CD14-positive monocyte (primary cell): ENCODE measurements around the gene ZWILCH. TPM values are rescaled to one million over a fixed set of nuclear protein-coding genes. Genes with fewer than 3 reads are reported as not detected.

Experiments used
- DNase-seq, 3 donors: peaks; one replicate each; pipeline ENCODE4 v3.0.0-alpha.2; 2011 to 2022
- H2AFZ ChIP-seq: 2 replicates; pipeline ENCODE4 v1.6.0; 2012; ENCODE audit warnings: mild to moderate bottlenecking, low read depth, low read length, inconsistent platforms; ENCODE audit not compliant: insufficient read depth, poor library complexity, severe bottlenecking
- H3K27ac ChIP-seq, 2 donors: 1 replicate in 1 of 2; 2 replicates in 1 of 2; pipeline ENCODE4 v1.5.1; 2012 to 2013; ENCODE audit warnings: low read length in 2 of 2, control low read depth in 1 of 2, inconsistent platforms in 1 of 2, low read depth in 1 of 2, mild to moderate bottlenecking in 1 of 2
- H3K27me3 ChIP-seq, 2 donors: one replicate each; pipeline versions ENCODE4 v1.6.0 to v1.6.1; 2011 to 2013; ENCODE audit warnings: low read length in 2 of 2; ENCODE audit not compliant: control insufficient read depth in 2 of 2, insufficient read depth in 2 of 2
- H3K36me3 ChIP-seq, 2 donors: replicated peaks in 1 of 2; 1 replicate in 1 of 2; 2 replicates in 1 of 2; pipeline versions ENCODE4 v1.5.1 to v1.6.1; 2012 to 2013; ENCODE audit warnings: low read length in 2 of 2, control low read depth in 1 of 2, inconsistent platforms in 1 of 2, mild to moderate bottlenecking in 1 of 2; ENCODE audit not compliant: insufficient read depth in 2 of 2, control insufficient read depth in 1 of 2
- H3K4me1 ChIP-seq, 2 donors: 1 replicate in 1 of 2; 2 replicates in 1 of 2; pipeline versions ENCODE4 v1.5.1 to v1.6.1; 2012 to 2013; ENCODE audit warnings: low read length in 2 of 2, control low read depth in 1 of 2, inconsistent platforms in 1 of 2, mild to moderate bottlenecking in 1 of 2, moderate library complexity in 1 of 2; ENCODE audit not compliant: insufficient read depth in 2 of 2, control insufficient read depth in 1 of 2
- H3K4me2 ChIP-seq: replicated peaks from 2 replicates; pipeline ENCODE3; 2012; ENCODE audit warnings: low read length, moderate library complexity, mild to moderate bottlenecking; ENCODE audit not compliant: poor library complexity, severe bottlenecking; ENCODE audit errors: extremely low read depth
- H3K4me3 ChIP-seq, 3 experiments: fragments of 200-600 bp in 1 of 3; sonication (generic) in 1 of 3; replicated peaks in 1 of 3; 1 replicate in 2 of 3; 2 replicates in 1 of 3; pipeline ENCODE4 v1.5.1; 2011 to 2013; ENCODE audit warnings: low read length in 3 of 3, mild to moderate bottlenecking in 3 of 3, control low read depth in 2 of 3, low read depth in 2 of 3, inconsistent platforms in 1 of 3, moderate library complexity in 1 of 3
- H3K79me2 ChIP-seq: 2 replicates; pipeline ENCODE4 v1.6.0; 2012; ENCODE audit warnings: mild to moderate bottlenecking, control low read depth, inconsistent platforms, low read length, moderate library complexity; ENCODE audit not compliant: insufficient read depth
- H3K9ac ChIP-seq: 2 replicates; pipeline ENCODE4 v1.6.0; 2017; ENCODE audit warnings: low read length, mild to moderate bottlenecking; ENCODE audit not compliant: insufficient read depth, poor library complexity, severe bottlenecking
- H3K9me3 ChIP-seq, 2 donors: replicated peaks in 1 of 2; 1 replicate in 1 of 2; 2 replicates in 1 of 2; pipeline versions ENCODE4 v1.5.1 to v1.6.1; 2012 to 2013; ENCODE audit warnings: low read length in 2 of 2, control low read depth in 1 of 2; ENCODE audit not compliant: control insufficient read depth in 1 of 2, insufficient read depth in 1 of 2
- H4K20me1 ChIP-seq: 2 replicates; pipeline ENCODE4 v1.6.0; 2012; ENCODE audit warnings: mild to moderate bottlenecking, low read length, control low read depth, moderate library complexity; ENCODE audit not compliant: insufficient read depth
- H3K27ac Mint-ChIP-seq, 7 donors: one replicate each; pipeline ENCODE4 v1.8.0; 2020; ENCODE audit warnings: mild to moderate bottlenecking in 7 of 7, mixed read lengths in 7 of 7, moderate library complexity in 6 of 7, inconsistent platforms in 2 of 7
- H3K27me3 Mint-ChIP-seq, 3 donors: one replicate each; pipeline ENCODE4 v1.8.0; 2021 to 2022; ENCODE audit warnings: low read depth in 3 of 3, mild to moderate bottlenecking in 3 of 3, mixed read lengths in 3 of 3, moderate library complexity in 3 of 3, inconsistent platforms in 1 of 3
- H3K36me3 Mint-ChIP-seq, 2 donors: one replicate each; pipeline ENCODE4 v1.8.0; 2020; ENCODE audit warnings: mixed read lengths in 2 of 2, inconsistent platforms in 1 of 2, mild to moderate bottlenecking in 1 of 2
- H3K4me1 Mint-ChIP-seq: one replicate; pipeline ENCODE4 v1.8.0; 2020; ENCODE audit warnings: mild to moderate bottlenecking, mixed read lengths
- H3K4me3 Mint-ChIP-seq, 2 donors: one replicate each; pipeline ENCODE4 v1.8.0; 2020; ENCODE audit warnings: mild to moderate bottlenecking in 2 of 2, mixed read lengths in 2 of 2, moderate library complexity in 1 of 2
- H3K9me3 Mint-ChIP-seq, 7 donors: one replicate each; pipeline ENCODE4 v1.8.0; 2020 to 2022; ENCODE audit warnings: mixed read lengths in 7 of 7, mild to moderate bottlenecking in 6 of 7, moderate library complexity in 6 of 7, inconsistent platforms in 2 of 7
- CTCF ChIP-seq: fragments of 200-600 bp; IDR thresholded peaks from one replicate; pipeline ENCODE4 v1.8.0; 2022; ENCODE audit warnings: antibody characterized with exemption, mild to moderate bottlenecking
- WGBS: methylation state at CpG from one replicate; pipeline ENCODE4 v1.1.5; 2013; ENCODE audit warnings: missing lambda C conversion rate; ENCODE audit not compliant: insufficient coverage; 5-methylcytosine and 5-hydroxymethylcytosine counted together
- intact Hi-C, 2 donors: fragments of 100-400 bp; cut with micrococcal nuclease; formaldehyde crosslinking; loops; one replicate each; pipeline versions ENCODE4 v1.15.0 to v1.15.1; 2023
- polyA plus RNA-seq, 3 donors: library from polyadenylated mRNA; depleted of rRNA in 1 of 3; unstranded in 2 of 3; stranded (reverse) in 1 of 3; fragments of 300-500 nt in 2 of 3; fragments of >200 nt in 1 of 3; fragmentation: Illumina TruSeq in 2 of 3; gene quantifications; 1 replicate in 2 of 3; 2 replicates in 1 of 3; pipeline ENCODE4 v1.2.3, GENCODE V29; 2012 to 2021

ZWILCH gene
- polyA plus RNA-seq, 3 donors, result 1.4 to 3.1 (median 2.4) TPM

- Mint-ChIP-seq H3K36me3 (no peaks in the 10 kb centered on the region), H3K4me1 (peaks cover 6% of the 10 kb centered on the region), H3K27me3 (peaks cover 0 to 6% (median 5%) of the 10 kb centered on the region in 3 donors), H3K27ac (no peak within 1 kb of the TSS), H3K9me3 (peaks cover 0 to 5% (median 0%) of the 10 kb centered on the region in 7 donors), H3K4me3 (peak within 1 kb of the TSS in 1 of 2 donors; percentile 35)
- H2AFZ ChIP-seq, result peak within 1 kb of the TSS; percentile 33
- no peaks in the 10 kb centered on the region for H3K36me3 ChIP-seq
- intact Hi-C loops, result no loop called here
- no peaks in the 10 kb centered on the region for H3K27me3 ChIP-seq
- H3K9ac ChIP-seq, result no peak within 1 kb of the TSS
- H3K4me2 ChIP-seq, result peak within 1 kb of the TSS; percentile 4
- H3K79me2 ChIP-seq, result no peaks in the 10 kb centered on the region
- WGBS, result 76% methylated on average over 2 of the region's 14 CpGs
- no peaks in the 10 kb centered on the region for H4K20me1 ChIP-seq
- TF ChIP-seq CTCF, result no peak
- peaks cover 0 to 3% of the 10 kb centered on the region in 2 donors for H3K4me1 ChIP-seq
- DNase-seq, result no peak
- no peak within 1 kb of the TSS for H3K4me3 ChIP-seq
- no peak within 1 kb of the TSS for H3K27ac ChIP-seq
- H3K9me3 ChIP-seq, result no peaks in the 10 kb centered on the region
Observed at GRCh38 chr15:66565741-66566144, 60.6 kb downstream of the ZWILCH start, which contains the start of gene LCTL. Gene LCTL, minus strand, starts transcription at chr15:66565998. Its CDS starts 633 bp downstream, at chr15:66565365.

- Mint-ChIP-seq H3K27me3 (peaks cover 0 to 6% (median 3%) of the 10 kb centered on the region in 3 donors), H3K27ac (no peak overlapping the region), H3K4me3 (peak overlapping the region in 1 of 2 donors; percentile 35), H3K4me1 (peaks cover 6% of the 10 kb centered on the region), H3K9me3 (peaks cover 0 to 8% (median 0%) of the 10 kb centered on the region in 7 donors), H3K36me3 (no peaks in the 10 kb centered on the region)
- no peaks in the 10 kb centered on the region for H3K36me3 ChIP-seq
- peak; percentile 42 to 62 (median 61) for DNase-seq
- H4K20me1 ChIP-seq, result no peaks in the 10 kb centered on the region
- no peaks in the 10 kb centered on the region for H3K79me2 ChIP-seq
- H3K9me3 ChIP-seq, result peaks cover 0 to 3% of the 10 kb centered on the region in 2 donors
- peak overlapping the region; percentile 33 for H2AFZ ChIP-seq
- peak; percentile 80 for TF ChIP-seq CTCF
- no peaks in the 10 kb centered on the region for H3K27me3 ChIP-seq
- H3K4me1 ChIP-seq, result peaks cover 0 to 3% of the 10 kb centered on the region in 2 donors
- intact Hi-C loops, result no loop called here
- H3K4me3 ChIP-seq, result no peak overlapping the region
- whole genome bisulfite sequencing, result 36% methylated on average over 5 of the region's 15 CpGs
- H3K27ac ChIP-seq, result no peak overlapping the region
- peak overlapping the region; percentile 4 for H3K4me2 ChIP-seq
- no peak overlapping the region for H3K9ac ChIP-seq
Observed at GRCh38 chr15:66566963-66567531, 61.9 kb downstream of the ZWILCH start.
